DND-41 (cell line): ENCODE measurements around the gene ANKMY1.

Source experiments
- ATAC-seq: fragments of 200-7000 bp; cut with Tn5 transposase; 3 replicates; pipeline ENCODE4 v1.9.1; 2021; ENCODE audit warnings: low read depth; ENCODE audit not compliant: insufficient read depth
- DNase-seq: peaks from one replicate; pipeline ENCODE4 v3.0.0-alpha.2; 2020
- H2AFZ ChIP-seq: 2 replicates; pipeline ENCODE4 v1.6.0; 2012; ENCODE audit warnings: low read depth, low read length
- H3K27ac ChIP-seq: 2 replicates; pipeline ENCODE4 v1.5.1; 2012; ENCODE audit warnings: low read length, inconsistent platforms
- H3K27me3 ChIP-seq: fragments of 200-600 bp; sonication (generic); 2 replicates; pipeline ENCODE4 v1.6.0; 2012; ENCODE audit warnings: low read length, mild to moderate bottlenecking, inconsistent platforms; ENCODE audit not compliant: insufficient read depth, poor library complexity
- H3K36me3 ChIP-seq: 2 replicates; pipeline ENCODE4 v1.5.1; 2012; ENCODE audit warnings: low read length, inconsistent platforms; ENCODE audit not compliant: insufficient read depth
- H3K4me1 ChIP-seq: 2 replicates; pipeline ENCODE4 v1.5.1; 2012; ENCODE audit warnings: mild to moderate bottlenecking, low read length; ENCODE audit not compliant: insufficient read depth
- H3K4me2 ChIP-seq: 2 replicates; pipeline ENCODE4 v1.6.0; 2012; ENCODE audit warnings: mild to moderate bottlenecking, moderate library complexity, low read length, inconsistent platforms; ENCODE audit not compliant: insufficient read depth
- H3K4me3 ChIP-seq, 2 experiments: fragments of 200-600 bp in 1 of 2; shearing (Covaris generic) in 1 of 2; 2 replicates each; pipeline ENCODE4 v1.5.1; 2012 to 2016; ENCODE audit warnings: inconsistent platforms in 2 of 2, low read length in 2 of 2, mild to moderate bottlenecking in 2 of 2, low read depth in 1 of 2, moderate library complexity in 1 of 2
- H3K79me2 ChIP-seq: 2 replicates; pipeline ENCODE4 v1.6.0; 2012; ENCODE audit warnings: low read length, inconsistent platforms; ENCODE audit not compliant: insufficient read depth
- H3K9ac ChIP-seq: 2 replicates; pipeline ENCODE4 v1.6.0; 2012; ENCODE audit warnings: low read depth, mild to moderate bottlenecking, inconsistent platforms, low read length, moderate library complexity
- H3K9me3 ChIP-seq: 2 replicates; pipeline ENCODE4 v1.5.1; 2012; ENCODE audit warnings: low read length, moderate library complexity, mild to moderate bottlenecking, inconsistent platforms; ENCODE audit not compliant: insufficient read depth, severe bottlenecking
- H4K20me1 ChIP-seq: 2 replicates; pipeline ENCODE4 v1.6.0; 2012; ENCODE audit warnings: low read length; ENCODE audit not compliant: insufficient read depth
- CTCF ChIP-seq: IDR thresholded peaks from 2 replicates; pipeline ENCODE4 v1.5.1; 2012; ENCODE audit warnings: borderline replicate concordance, low read length, moderate library complexity, mild to moderate bottlenecking; ENCODE audit not compliant: poor library complexity, severe bottlenecking; ENCODE audit errors: extremely low read depth
- EZH2 ChIP-seq: IDR thresholded peaks from 3 replicates; pipeline ENCODE4 v1.6.1; 2012; ENCODE audit warnings: borderline replicate concordance, low read depth, mild to moderate bottlenecking, moderate library complexity, low read length, inconsistent platforms; ENCODE audit not compliant: severe bottlenecking

Gene ANKMY1

DNA sequence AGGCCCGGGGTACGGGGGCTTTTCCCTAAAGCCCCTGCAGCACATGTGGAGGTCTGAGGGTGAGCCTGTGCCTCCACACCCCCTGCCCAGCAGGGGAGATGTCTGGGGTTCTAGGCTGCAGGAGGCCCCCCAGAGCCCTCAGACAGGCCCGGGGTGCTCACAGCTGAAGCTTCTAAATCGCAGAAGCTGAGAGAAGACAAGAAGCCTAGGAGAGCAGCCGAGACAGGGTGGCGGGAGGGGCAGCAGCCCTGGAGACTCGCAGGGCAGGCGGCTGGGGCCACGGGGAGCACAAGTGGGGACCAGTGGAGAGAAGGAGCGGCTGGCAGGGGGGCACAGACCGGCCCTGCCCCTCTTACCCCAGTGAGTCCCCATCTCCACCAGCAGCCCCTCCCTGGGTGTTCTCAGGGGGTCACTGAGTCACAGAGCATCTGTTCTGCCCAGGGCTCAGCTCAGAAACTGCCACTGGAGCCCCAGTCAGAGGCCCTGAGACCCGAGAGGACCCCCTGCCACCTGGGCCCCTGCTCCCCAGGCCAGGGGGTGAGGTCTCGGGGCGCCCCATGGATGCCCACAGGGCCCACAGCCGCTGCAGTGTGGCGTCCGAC is 96.2 kb downstream of the ANKMY1 start:
- no peak overlapping the region for H3K9ac ChIP-seq

DNA sequence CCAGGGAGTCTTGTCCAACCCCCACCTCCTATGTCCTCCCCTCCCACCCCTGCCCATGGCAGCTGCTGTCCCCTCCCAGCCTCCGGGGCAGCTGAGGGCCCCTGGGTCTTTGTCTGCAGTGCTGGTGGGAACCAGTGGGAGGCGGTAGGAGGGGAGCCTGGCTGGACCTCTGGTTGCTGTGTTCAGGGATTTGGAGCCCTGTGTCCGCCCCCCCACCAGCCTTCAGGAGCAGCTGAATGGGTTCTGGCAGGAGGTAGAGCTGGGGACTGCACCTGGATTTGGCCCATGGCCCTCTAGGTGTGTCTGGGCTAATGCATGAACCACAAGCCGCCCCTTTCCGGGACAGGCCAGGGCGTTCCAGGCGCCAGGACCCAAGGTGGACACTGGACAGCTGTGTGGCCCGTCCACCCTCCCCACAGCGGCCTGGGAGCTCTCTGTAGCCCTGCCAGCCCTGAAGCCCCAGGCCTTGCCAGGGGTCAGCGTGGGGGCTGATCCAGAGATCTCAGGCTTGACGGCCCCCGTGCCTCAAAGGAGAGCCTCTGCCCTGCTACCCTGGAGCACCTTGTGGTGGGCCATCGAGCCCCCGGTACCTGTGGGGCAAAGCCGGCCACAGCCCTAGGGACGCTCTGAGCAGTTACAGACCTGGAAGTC is 96.9 kb downstream of the ANKMY1 start:
- Histone ChIP-seq H3K27ac (no peak overlapping the region), H3K4me3 (no peak overlapping the region), H3K4me2 (no peak overlapping the region), H3K4me1 (no peaks in the 10 kb centered on the region), H3K9ac (no peak overlapping the region), H4K20me1 (0 out of 2 replicates have a peak, but pooled peaks cover 3% of the 10 kb centered on the region), H2AFZ (no peak overlapping the region), H3K36me3 (no peaks in the 10 kb centered on the region), H3K9me3 (no peaks in the 10 kb centered on the region), H3K79me2 (no peaks in the 10 kb centered on the region), H3K27me3 (no peaks in the 10 kb centered on the region)
- no peak for DNase-seq
- ATAC-seq: no peak
- TF ChIP-seq CTCF (peak; percentile 23), EZH2 (no peak)

More for the DNA sequence above, 96.2 kb downstream of the ANKMY1 start:
- ATAC-seq (no peak), DNase-seq (no peak)
- Histone ChIP-seq H4K20me1 (0 out of 2 replicates have a peak, but pooled peaks cover 3% of the 10 kb centered on the region), H3K4me3 (no peak overlapping the region), H3K27ac (no peak overlapping the region), H3K79me2 (no peaks in the 10 kb centered on the region), H3K36me3 (no peaks in the 10 kb centered on the region), H3K9me3 (no peaks in the 10 kb centered on the region), H3K4me2 (no peak overlapping the region), H3K4me1 (no peaks in the 10 kb centered on the region), H2AFZ (no peak overlapping the region), H3K27me3 (no peaks in the 10 kb centered on the region)
- TF ChIP-seq CTCF (no peak), EZH2 (no peak)

DNA sequence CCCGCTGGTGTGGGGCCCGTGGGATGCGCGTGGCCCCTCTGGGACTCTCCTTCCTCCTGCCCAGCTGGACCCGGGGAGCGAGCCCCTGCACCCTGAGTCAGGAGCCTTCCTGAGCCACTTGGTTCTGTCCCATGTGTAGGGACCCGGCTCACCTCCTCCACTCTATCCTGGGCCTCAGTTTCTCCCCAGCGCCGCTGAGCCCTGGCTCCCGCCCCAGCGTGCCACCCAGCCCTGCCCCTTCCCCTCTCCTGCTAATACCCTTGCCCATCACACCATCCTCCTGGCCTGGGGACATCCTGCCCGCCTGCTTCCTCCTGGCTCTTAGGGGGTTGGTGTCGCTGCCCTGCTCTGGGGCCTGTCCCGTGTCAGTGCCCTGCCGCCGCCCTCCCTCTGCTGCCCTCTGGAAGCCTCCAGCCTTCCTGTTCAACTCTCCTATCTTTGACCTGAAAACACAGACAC is 97.5 kb downstream of the ANKMY1 start:
- TF ChIP-seq CTCF (no peak), EZH2 (no peak)
- no peaks in the 10 kb centered on the region for H3K9me3 ChIP-seq
- H3K4me2 ChIP-seq: no peak overlapping the region
- 0 out of 2 replicates have a peak, but pooled peaks cover 3% of the 10 kb centered on the region for H4K20me1 ChIP-seq
- no peak overlapping the region for H2AFZ ChIP-seq
- no peak overlapping the region for H3K9ac ChIP-seq
- H3K27me3 ChIP-seq: no peaks in the 10 kb centered on the region
- no peak for DNase-seq
- H3K4me1 ChIP-seq: no peaks in the 10 kb centered on the region
- no peaks in the 10 kb centered on the region for H3K36me3 ChIP-seq
- no peak overlapping the region for H3K27ac ChIP-seq
- H3K79me2 ChIP-seq: no peaks in the 10 kb centered on the region
- no peak for ATAC-seq
- no peak overlapping the region for H3K4me3 ChIP-seq
